HEK293 (cell line): ENCODE data around the gene NABP1.

Experiments
- CTCF ChIA-PET: fragments of 350-600 bp; formaldehyde crosslinking; extraction: SDS; loops from one replicate; lab custom pipeline; 2021; ENCODE audit warnings: antibody characterized with exemption; lab: Yijun Ruan, JAX
- POLR2A ChIA-PET: fragments of 300-600 bp; formaldehyde crosslinking; extraction: SDS; loops from one replicate; lab custom pipeline; 2020; ENCODE audit warnings: antibody characterized with exemption, inconsistent platforms; lab: Yijun Ruan, JAX
- H3K27ac ChIP-seq: fragments of 200-500 bp; sonication (Bioruptor generic); 2 replicates; pipeline ENCODE4 v1.5.1; 2014; ENCODE audit warnings: low read depth, low read length, control low read depth, inconsistent platforms; ENCODE audit errors: extremely low read depth
- H3K36me3 ChIP-seq, 2 experiments: fragments of 200-500 bp in 1 of 2; sonication (Bioruptor generic) in 1 of 2; 1 replicate in 1 of 2; 2 replicates in 1 of 2; pipeline ENCODE4 v1.5.1; 2014 to 2017; ENCODE audit warnings: inconsistent platforms in 2 of 2, low read length in 2 of 2; ENCODE audit not compliant: control insufficient read depth in 2 of 2, insufficient read depth in 1 of 2
- H3K4me1 ChIP-seq: fragments of 200-500 bp; sonication (Bioruptor generic); 2 replicates; pipeline ENCODE4 v1.5.1; 2014; ENCODE audit warnings: mild to moderate bottlenecking, low read length, inconsistent platforms; ENCODE audit not compliant: control insufficient read depth, insufficient read depth
- H3K4me3 ChIP-seq: 2 replicates; pipeline ENCODE4 v1.5.1; 2011; ENCODE audit warnings: low read depth, mild to moderate bottlenecking, control low read depth, low read length, moderate library complexity
- H3K9me3 ChIP-seq: fragments of 200-500 bp; sonication (Bioruptor generic); 2 replicates; pipeline ENCODE4 v1.5.1; 2014; ENCODE audit warnings: low read depth, low read length, inconsistent platforms; ENCODE audit not compliant: control insufficient read depth, insufficient read depth
- AEBP2 ChIP-seq: fragments of 450-650 bp; formaldehyde crosslinking; IDR thresholded peaks from 2 replicates; pipeline ENCODE4 v1.5.1; 2016; ENCODE audit warnings: missing biosample characterization, missing genetic modification characterization, borderline replicate concordance
- BCL6B ChIP-seq: fragments of 450-650 bp; formaldehyde crosslinking; IDR thresholded peaks from 2 replicates; pipeline ENCODE4 v1.5.1; 2017; ENCODE audit warnings: missing biosample characterization, missing genetic modification characterization
- CTCF ChIP-seq: fragments of 450-650 bp; formaldehyde crosslinking; IDR thresholded peaks from 2 replicates; pipeline ENCODE4 v1.5.1; 2016; ENCODE audit warnings: missing biosample characterization, missing genetic modification characterization
- KLF9 ChIP-seq: fragments of 450-650 bp; formaldehyde crosslinking; IDR thresholded peaks from 2 replicates; pipeline ENCODE4 v1.5.1; 2016; ENCODE audit warnings: missing biosample characterization, missing genetic modification characterization, low read depth
- REPIN1 ChIP-seq: fragments of 450-650 bp; formaldehyde crosslinking; IDR thresholded peaks from 2 replicates; pipeline ENCODE4 v1.5.1; 2017; ENCODE audit warnings: missing biosample characterization, missing genetic modification characterization, low read depth
- ZBTB44 ChIP-seq: fragments of 450-650 bp; IDR thresholded peaks from 2 replicates; pipeline ENCODE4 v1.5.1; 2018; ENCODE audit warnings: missing biosample characterization, mild to moderate bottlenecking, missing genetic modification characterization
- ZIC2 ChIP-seq: fragments of 450-650 bp; formaldehyde crosslinking; IDR thresholded peaks from 2 replicates; pipeline ENCODE4 v1.5.1; 2016; ENCODE audit warnings: missing biosample characterization, missing genetic modification characterization
- ZNF16 ChIP-seq: fragments of 450-650 bp; formaldehyde crosslinking; IDR thresholded peaks from 2 replicates; pipeline ENCODE4 v1.5.1; 2016; ENCODE audit warnings: low read depth, missing biosample characterization, missing genetic modification characterization
- ZNF202 ChIP-seq: fragments of 450-650 bp; formaldehyde crosslinking; IDR thresholded peaks from 2 replicates; pipeline ENCODE4 v1.5.1; 2016; ENCODE audit warnings: missing biosample characterization, missing genetic modification characterization, borderline replicate concordance
- ZNF513 ChIP-seq: fragments of 450-650 bp; IDR thresholded peaks from 2 replicates; pipeline ENCODE4 v1.5.1; 2018; ENCODE audit warnings: missing biosample characterization, missing genetic modification characterization
- ZNF529 ChIP-seq: fragments of 450-650 bp; formaldehyde crosslinking; IDR thresholded peaks from 2 replicates; pipeline ENCODE4 v1.5.1; 2017; ENCODE audit warnings: missing genetic modification characterization, missing biosample characterization; ENCODE audit not compliant: insufficient replicate concordance
- ZNF600 ChIP-seq: fragments of 450-650 bp; formaldehyde crosslinking; IDR thresholded peaks from 2 replicates; pipeline ENCODE4 v1.5.1; 2016; ENCODE audit warnings: missing biosample characterization, missing genetic modification characterization
- ZNF677 ChIP-seq: fragments of 450-650 bp; IDR thresholded peaks from 2 replicates; pipeline ENCODE4 v1.5.0; 2018; ENCODE audit warnings: missing biosample characterization, mild to moderate bottlenecking, missing genetic modification characterization, moderate library complexity
- ZNF830 ChIP-seq: fragments of 450-650 bp; IDR thresholded peaks from 2 replicates; pipeline ENCODE4 v1.5.0; 2018; ENCODE audit warnings: missing biosample characterization, missing genetic modification characterization, low read depth, mild to moderate bottlenecking, moderate library complexity
- ZNF837 ChIP-seq: fragments of 450-650 bp; formaldehyde crosslinking; IDR thresholded peaks from 2 replicates; pipeline ENCODE4 v1.5.1; 2016; ENCODE audit warnings: missing biosample characterization, missing genetic modification characterization

NABP1 gene

GRCh38 chr2:191711621-191712020 is 33.7 kb downstream of the NABP1 start:
- Histone ChIP-seq H3K4me1 (no peaks in the 10 kb centered on the region), H3K4me3 (no peak overlapping the region), H3K36me3 (no peaks in the 10 kb centered on the region), H3K9me3 (no peaks in the 10 kb centered on the region), H3K27ac (no peak overlapping the region)
- POLR2A ChIA-PET = no interaction called here
- no peak for TF ChIP-seq ZNF837
- no peak for TF ChIP-seq ZNF16 (tag by site-specific recombination)
- TF ChIP-seq ZNF529 (tag by site-specific recombination) = no peak
- TF ChIP-seq ZNF677 = no peak
- no peak for TF ChIP-seq ZNF513
- CTCF ChIA-PET = interaction anchor here (1.0 to 1.7 kb wide), 3 partner anchors 26 to 158 kb away, joined by 3 read pairs; no protein-coding TSS in a partner anchor

GRCh38 chr2:191713837-191714236 is 35.9 kb downstream of the NABP1 start:
- ChIA-PET CTCF (no interaction called here), POLR2A (no interaction called here)
- Histone ChIP-seq H3K27ac (no peak overlapping the region), H3K4me1 (no peaks in the 10 kb centered on the region), H3K36me3 (no peaks in the 10 kb centered on the region), H3K9me3 (no peaks in the 10 kb centered on the region)
- no peak for TF ChIP-seq KLF9 (tag by site-specific recombination)
- peak; percentile 59; the same call in 1 of the 2 replicates for TF ChIP-seq CTCF (tag by site-specific recombination)
- TF ChIP-seq, all 188 proteins: peak for 1
- no peak overlapping the region for H3K4me3 ChIP-seq

GRCh38 chr2:191714925-191715324 is 37.0 kb downstream of the NABP1 start:
- Histone ChIP-seq H3K9me3 (no peaks in the 10 kb centered on the region), H3K4me3 (no peak overlapping the region), H3K4me1 (no peaks in the 10 kb centered on the region), H3K36me3 (no peaks in the 10 kb centered on the region), H3K27ac (no peak overlapping the region)
- CTCF ChIA-PET = interaction anchor here (0.7 kb wide), 1 partner anchor 160 kb away, joined by 3 read pairs; no protein-coding TSS in a partner anchor
- peak; percentile 73 for TF ChIP-seq ZBTB44 (tag by site-specific recombination)
- TF ChIP-seq ZIC2 (tag by site-specific recombination) = peak; percentile 51
- no peak for TF ChIP-seq ZNF830
- no peak for TF ChIP-seq ZNF600
- POLR2A ChIA-PET = no interaction called here

- no peaks in the 10 kb centered on the region for H3K4me1 ChIP-seq
- TF ChIP-seq REPIN1 = no peak
- TF ChIP-seq AEBP2 (tag by site-specific recombination) = no peak
- no peak for TF ChIP-seq ZNF202 (tag by site-specific recombination)
- no peak for TF ChIP-seq BCL6B (tag by site-specific recombination)
- TF ChIP-seq, all 188 proteins: peak for 0
- ChIA-PET CTCF (interaction anchor here (0.6 to 0.7 kb wide), 2 partner anchors 72 to 161 kb away, joined by 3 to 4 read pairs; no protein-coding TSS in a partner anchor), POLR2A (no interaction called here)
- Histone ChIP-seq H3K9me3 (no peaks in the 10 kb centered on the region), H3K27ac (no peak overlapping the region), H3K4me3 (no peak overlapping the region), H3K36me3 (no peaks in the 10 kb centered on the region)
Observed at GRCh38 chr2:191715471-191715870, 37.5 kb downstream of the NABP1 start.
